HCT116 (cell line): ENCODE results near the gene CNTN4. TPM values are rescaled to one million over a fixed set of nuclear protein-coding genes. Genes with fewer than 3 reads are reported as not detected.

Experiments
- ATAC-seq: fragments of 200-7000 bp; cut with Tn5 transposase; 2 replicates; pipeline ENCODE4 v1.9.1; 2020; ENCODE audit warnings: mild to moderate bottlenecking, moderate library complexity
- BruUV-seq: library from RNA; stranded (reverse); fragments of 400-500 nt; replicated peaks from 2 replicates; lab custom pipeline; 2021; lab: Mats Ljungman, UMichigan
- CTCF ChIA-PET: fragments of 300-600 bp; sonication (Branson Sonifier 250); formaldehyde crosslinking; loops from one replicate; lab custom pipeline; 2021; ENCODE audit warnings: antibody characterized with exemption; lab: Charles Lee
- POLR2A ChIA-PET: fragments of 300-600, 350-600 bp; sonication (Branson Sonifier 250); formaldehyde crosslinking; loops from one replicate; lab custom pipeline; 2021; ENCODE audit warnings: antibody characterized with exemption; lab: Charles Lee
- RAD21 ChIA-PET, 2 experiments: fragments of 300-600 bp; sonication (Branson Sonifier 250); formaldehyde crosslinking; loops; one replicate each; lab custom pipeline; 2023; ENCODE audit warnings: low total read pairs in 2 of 2; ENCODE audit not compliant: uncharacterized antibody in 2 of 2, unreplicated experiment in 2 of 2, low non-redundant PET in 1 of 2; lab: Charles Lee
- DNase-seq: peaks from one replicate; pipeline ENCODE4 v3.0.0-alpha.2; 2010; ENCODE audit warnings: low read depth, low spot score
- H2AFZ ChIP-seq: fragments of 200-600 bp; shearing (Covaris generic), sonication (generic); 2 replicates; pipeline ENCODE4 v1.6.1; 2017; ENCODE audit warnings: low read depth, mixed run types, mixed read lengths, antibody characterized with exemption, low read length; ENCODE audit not compliant: poor library complexity, severe bottlenecking
- H3K27ac ChIP-seq: 2 replicates; pipeline ENCODE4 v1.5.1; 2012; ENCODE audit warnings: low read depth, low read length
- H3K27me3 ChIP-seq: fragments of 200-600 bp; sonication (generic); 2 replicates; pipeline ENCODE4 v1.6.1; 2016; ENCODE audit warnings: mixed run types, low read length, mixed read lengths; ENCODE audit not compliant: insufficient read depth
- H3K36me3 ChIP-seq, 2 experiments: fragments of 200-500 bp in 1 of 2; fragments of 200-600 bp in 1 of 2; sonication (Bioruptor generic) in 1 of 2; sonication (generic) in 1 of 2; 2 replicates each; pipeline versions ENCODE4 v1.5.1 to v1.6.1; 2014 to 2016; ENCODE audit warnings: low read length in 2 of 2, inconsistent platforms in 1 of 2, mixed read lengths in 1 of 2, mixed run types in 1 of 2; ENCODE audit not compliant: insufficient read depth in 2 of 2, control insufficient read depth in 1 of 2
- H3K4me1 ChIP-seq, 2 experiments: fragments of 200-600 bp in 1 of 2; sonication (generic) in 1 of 2; 2 replicates each; pipeline versions ENCODE4 v1.5.1 to v1.6.1; 2012 to 2017; ENCODE audit warnings: low read length in 2 of 2, inconsistent platforms in 1 of 2, mild to moderate bottlenecking in 1 of 2, mixed read lengths in 1 of 2, mixed run types in 1 of 2, moderate library complexity in 1 of 2; ENCODE audit not compliant: insufficient read depth in 2 of 2, control insufficient read depth in 1 of 2
- H3K4me2 ChIP-seq: fragments of 200-600 bp; sonication (generic); 2 replicates; pipeline ENCODE4 v1.6.1; 2017; ENCODE audit warnings: mixed run types, low read length, mixed read lengths
- H3K4me3 ChIP-seq, 2 experiments: fragments of 200-600 bp in 1 of 2; sonication (generic) in 1 of 2; replicated peaks in 1 of 2; 2 replicates each; pipeline ENCODE4 v1.5.1; 2011 to 2016; ENCODE audit warnings: low read length in 2 of 2, control low read depth in 1 of 2, low read depth in 1 of 2, mild to moderate bottlenecking in 1 of 2, mixed read lengths in 1 of 2, mixed run types in 1 of 2
- H3K79me2 ChIP-seq: fragments of 200-600 bp; sonication (generic); 2 replicates; pipeline ENCODE4 v1.6.1; 2017; ENCODE audit warnings: mild to moderate bottlenecking, mixed run types, low read length, moderate library complexity, mixed read lengths; ENCODE audit not compliant: insufficient read depth
- H3K9ac ChIP-seq: fragments of 200-600 bp; sonication (generic); 2 replicates; pipeline ENCODE4 v1.6.1; 2016; ENCODE audit warnings: low read length, mixed read lengths
- H3K9me2 ChIP-seq: fragments of 200-600 bp; sonication (generic), shearing (Covaris generic); 2 replicates; pipeline ENCODE4 v1.6.1; 2017; ENCODE audit warnings: mixed run types, mild to moderate bottlenecking, moderate library complexity; ENCODE audit not compliant: insufficient read depth
- H3K9me3 ChIP-seq, 2 experiments: fragments of 200-500 bp in 1 of 2; fragments of 200-600 bp in 1 of 2; sonication (Bioruptor generic) in 1 of 2; sonication (generic) in 1 of 2; 2 replicates each; pipeline ENCODE4 v1.6.1; 2014 to 2017; ENCODE audit warnings: low read length in 2 of 2, mixed read lengths in 2 of 2, inconsistent platforms in 1 of 2, low read depth in 1 of 2, mild to moderate bottlenecking in 1 of 2, mixed run types in 1 of 2, moderate library complexity in 1 of 2; ENCODE audit not compliant: control insufficient read depth in 1 of 2, insufficient read depth in 1 of 2
- H4K20me1 ChIP-seq: fragments of 200-600 bp; sonication (generic), shearing (Covaris generic); 2 replicates; pipeline ENCODE4 v1.6.1; 2017; ENCODE audit warnings: mixed run types, mild to moderate bottlenecking, moderate library complexity; ENCODE audit not compliant: insufficient read depth
- CBX3 ChIP-seq: IDR thresholded peaks from 2 replicates; pipeline ENCODE4 v1.6.1; 2012; ENCODE audit warnings: low read depth
- EGR1 ChIP-seq: IDR thresholded peaks from 2 replicates; pipeline ENCODE4 v1.6.1; 2012; ENCODE audit warnings: low read depth
- EZH2phosphoT487 ChIP-seq: fragments of 200-600 bp; IDR thresholded peaks from 2 replicates; pipeline ENCODE4 v1.6.1; 2018; ENCODE audit warnings: antibody characterized with exemption, borderline replicate concordance
- FOSL1 ChIP-seq: IDR thresholded peaks from 2 replicates; pipeline ENCODE4 v1.6.1; 2012; ENCODE audit warnings: low read depth
- RAD21 ChIP-seq: IDR thresholded peaks from 2 replicates; pipeline ENCODE4 v1.6.1; 2012; ENCODE audit warnings: low read depth, mild to moderate bottlenecking
- TCF7L2 ChIP-seq: IDR thresholded peaks from 2 replicates; pipeline ENCODE4 v1.7.0; 2011; ENCODE audit warnings: borderline replicate concordance, inconsistent platforms; ENCODE audit not compliant: insufficient read depth, insufficient read length; ENCODE audit errors: extremely low read depth
- intact Hi-C: fragments of 100-400 bp; cut with micrococcal nuclease; formaldehyde crosslinking; loops from 2 replicates; pipeline ENCODE4 v1.10.0; 2022
- total RNA-seq: library from RNA; stranded (reverse); gene quantifications from one replicate; pipeline ENCODE4 v1.2.1, GENCODE V29; 2021; ENCODE audit not compliant: unreplicated experiment
- TF ChIP-seq, protein P1 (sequence below): IDR thresholded peaks from 2 replicates; pipeline ENCODE4 v1.6.1; 2012; ENCODE audit warnings: low read depth

Gene CNTN4
- total RNA-seq, 1 experiment from 2014 or later, result not detected

GRCh38 chr3:2391896-2392295 is 293.2 kb downstream of the CNTN4 start:
- no peaks in the 10 kb centered on the region for H3K79me2 ChIP-seq
- H3K4me1 ChIP-seq, result no peaks in the 10 kb centered on the region
- H2AFZ ChIP-seq, result no peak overlapping the region
- H3K27me3 ChIP-seq, result no peaks in the 10 kb centered on the region
- ChIA-PET CTCF (no interaction called here), POLR2A (no interaction called here), RAD21 (no interaction called here)
- ATAC-seq (no peak), DNase-seq (no peak)
- no peak overlapping the region for H3K4me2 ChIP-seq
- peaks cover 6 to 16% of the 10 kb centered on the region in 2 experiments; a peak in 3 of 4 replicates for H3K9me3 ChIP-seq
- BruUV-seq, result no TSS peak
- no peaks in the 10 kb centered on the region for H3K36me3 ChIP-seq
- intact Hi-C loops, result no loop called here
- H3K9ac ChIP-seq, result no peak overlapping the region
- H3K27ac ChIP-seq, result no peak overlapping the region
- H3K9me2 ChIP-seq, result no peaks in the 10 kb centered on the region
- TF ChIP-seq EGR1 (no peak), CBX3 (no peak), TCF7L2 (no peak), RAD21 (no peak), FOSL1 (no peak), EZH2phosphoT487 (no peak)
- TF ChIP-seq, protein P1, sequence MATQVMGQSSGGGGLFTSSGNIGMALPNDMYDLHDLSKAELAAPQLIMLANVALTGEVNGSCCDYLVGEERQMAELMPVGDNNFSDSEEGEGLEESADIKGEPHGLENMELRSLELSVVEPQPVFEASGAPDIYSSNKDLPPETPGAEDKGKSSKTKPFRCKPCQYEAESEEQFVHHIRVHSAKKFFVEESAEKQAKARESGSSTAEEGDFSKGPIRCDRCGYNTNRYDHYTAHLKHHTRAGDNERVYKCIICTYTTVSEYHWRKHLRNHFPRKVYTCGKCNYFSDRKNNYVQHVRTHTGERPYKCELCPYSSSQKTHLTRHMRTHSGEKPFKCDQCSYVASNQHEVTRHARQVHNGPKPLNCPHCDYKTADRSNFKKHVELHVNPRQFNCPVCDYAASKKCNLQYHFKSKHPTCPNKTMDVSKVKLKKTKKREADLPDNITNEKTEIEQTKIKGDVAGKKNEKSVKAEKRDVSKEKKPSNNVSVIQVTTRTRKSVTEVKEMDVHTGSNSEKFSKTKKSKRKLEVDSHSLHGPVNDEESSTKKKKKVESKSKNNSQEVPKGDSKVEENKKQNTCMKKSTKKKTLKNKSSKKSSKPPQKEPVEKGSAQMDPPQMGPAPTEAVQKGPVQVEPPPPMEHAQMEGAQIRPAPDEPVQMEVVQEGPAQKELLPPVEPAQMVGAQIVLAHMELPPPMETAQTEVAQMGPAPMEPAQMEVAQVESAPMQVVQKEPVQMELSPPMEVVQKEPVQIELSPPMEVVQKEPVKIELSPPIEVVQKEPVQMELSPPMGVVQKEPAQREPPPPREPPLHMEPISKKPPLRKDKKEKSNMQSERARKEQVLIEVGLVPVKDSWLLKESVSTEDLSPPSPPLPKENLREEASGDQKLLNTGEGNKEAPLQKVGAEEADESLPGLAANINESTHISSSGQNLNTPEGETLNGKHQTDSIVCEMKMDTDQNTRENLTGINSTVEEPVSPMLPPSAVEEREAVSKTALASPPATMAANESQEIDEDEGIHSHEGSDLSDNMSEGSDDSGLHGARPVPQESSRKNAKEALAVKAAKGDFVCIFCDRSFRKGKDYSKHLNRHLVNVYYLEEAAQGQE, result no peak
- no peaks in the 10 kb centered on the region for H4K20me1 ChIP-seq
- H3K4me3 ChIP-seq, result no peak overlapping the region
